ENCODE measurements around the gene OARD1. TPM values are rescaled to one million over a fixed set of nuclear protein-coding genes. Genes with fewer than 3 reads are reported as not detected.

Gene OARD1
- total and polyA plus RNA-seq, 10 of the 15 experiments (the other 5 are each of a cell fraction or from before 2014, with no cell fraction given): 19.0 to 63.5 (median 43.6) TPM

GRCh38 chr6:41083072-41083471 lies 10.9 kb upstream of the OARD1 start:
- H3K9ac ChIP-seq (ENCODE audit: control insufficient read depth, insufficient read depth, low read length): no peak overlapping the region
- FAIRE-seq (no peak), DNase-seq (ENCODE audit: low read depth, low spot score) (no peak), ATAC-seq (no peak)
- no TSS peak for BruUV-seq (replicated peaks)
- no peak for TF ChIP-seq IKZF2 (IDR thresholded peaks at IDR 0.05)
- no peak for TF ChIP-seq ELK1 (IDR thresholded peaks at IDR 0.05; ENCODE audit: low read depth, low read length)
- no peak for TF ChIP-seq CBX5 (IDR thresholded peaks at IDR 0.05; ENCODE audit: low read depth)
- TF ChIP-seq ZBTB40 (IDR thresholded peaks at IDR 0.05; ENCODE audit: borderline replicate concordance): no peak
- TF ChIP-seq CBX3 (IDR thresholded peaks at IDR 0.05; ENCODE audit: borderline replicate concordance, low read depth): no peak
- no peak for TF ChIP-seq ZNF217 (IDR thresholded peaks at IDR 0.05)
- no peak for TF ChIP-seq RFX5 (IDR thresholded peaks at IDR 0.05; ENCODE audit: low read depth, low read length)
- TF ChIP-seq DPF2 (IDR thresholded peaks at IDR 0.05): no peak
- TF ChIP-seq KAT2A (conservative IDR thresholded peaks at IDR 0.05; ENCODE audit: control insufficient read depth, low read depth, low read length): no peak
- no peak for TF ChIP-seq BCL3 (IDR thresholded peaks at IDR 0.05; ENCODE audit: borderline replicate concordance, insufficient read depth, low read depth, low read length, poor library complexity, severe bottlenecking)
- no peak for TF ChIP-seq TCF3 (IDR thresholded peaks at IDR 0.05; ENCODE audit: borderline replicate concordance, insufficient read depth, low read depth, low read length)
- TF ChIP-seq FOXM1 (IDR thresholded peaks at IDR 0.05; ENCODE audit: low read depth, low read length): no peak
- no peak for TF ChIP-seq SRF (IDR thresholded peaks at IDR 0.05; ENCODE audit: low read depth in 2 of 2, low read length in 2 of 2)
- no peak for TF ChIP-seq GATAD2B (conservative IDR thresholded peaks at IDR 0.05; ENCODE audit: low read depth)
- TF ChIP-seq SIN3A (IDR thresholded peaks at IDR 0.05; ENCODE audit: low read depth, low read length): no peak
- no peak for TF ChIP-seq ZZZ3 (IDR thresholded peaks at IDR 0.05; ENCODE audit: control insufficient read depth, insufficient read length, low read depth)
- TF ChIP-seq E2F4 (IDR thresholded peaks at IDR 0.05; ENCODE audit: low read depth, low read length): no peak
- H3K27ac ChIP-seq (ENCODE audit: control insufficient read depth, insufficient read depth): no peak overlapping the region
- H3K79me2 ChIP-seq (ENCODE audit: control insufficient read depth, insufficient read depth, low read length): peaks cover 13% of the 10 kb centered on the region
- no peaks in the 10 kb centered on the region for H3K9me3 ChIP-seq (replicated peaks; ENCODE audit: control insufficient read depth, insufficient read depth, low read length)
- no peaks in the 10 kb centered on the region for H4K20me1 ChIP-seq (ENCODE audit: control insufficient read depth, insufficient read depth)
- no peaks in the 10 kb centered on the region for H3K4me1 ChIP-seq (ENCODE audit: control insufficient read depth, insufficient read depth, low read length)
- H3K36me3 ChIP-seq (ENCODE audit: control insufficient read depth in 2 of 2, insufficient read depth in 2 of 2, low read length in 1 of 2): peaks cover 4 to 19% of the 10 kb centered on the region in 2 experiments
- no peak overlapping the region for H2AFZ ChIP-seq (ENCODE audit: control insufficient read depth, low read depth, low read length)
- H3K27me3 ChIP-seq (replicated peaks in 1 of 2; ENCODE audit: control insufficient read depth in 2 of 2, insufficient read depth in 2 of 2, low read length in 1 of 2): no peaks in the 10 kb centered on the region
- no peak overlapping the region for H3K4me3 ChIP-seq
- SMC1A ChIA-PET (ENCODE audit: uncharacterized antibody, unreplicated experiment): interaction anchor here (0.9 kb wide), 1 partner anchor 8 kb away, joined by 4 read pairs; no protein-coding TSS in a partner anchor
- no peak overlapping the region for H3K4me2 ChIP-seq (ENCODE audit: control insufficient read depth, insufficient read depth)
- RAD21 ChIA-PET (ENCODE audit: unreplicated experiment): no interaction called here
- in situ Hi-C loops (cut with MboI) (no loop called here), intact Hi-C loops (cut with micrococcal nuclease; ENCODE audit: unreplicated experiment) (no loop called here)
- CTCF ChIA-PET: interaction anchor here (0.7 to 1.4 kb wide), 4 partner anchors 9 to 109 kb away, joined by 3 to 6 read pairs (median 3); no protein-coding TSS in a partner anchor
- POLR2A ChIA-PET: interaction anchor here (0.5 kb wide), 1 partner anchor 20 kb away, joined by 4 read pairs; no protein-coding TSS in a partner anchor

Measured in GM12878 (cell line).